Neural cell (in vitro differentiated cells): Measurements from ENCODE around the gene TTC17. TPM values are rescaled to one million over a fixed set of nuclear protein-coding genes. Genes with fewer than 3 reads are reported as not detected.

Experiments
- H2AFZ ChIP-seq: fragments of 200-600, 300-800 bp; sonication (generic), shearing (Covaris generic); 2 replicates; pipeline ENCODE4 v1.6.0; 2014; ENCODE audit warnings: low read depth, mild to moderate bottlenecking, antibody characterized with exemption, low read length, moderate library complexity
- H3F3A ChIP-seq: fragments of 200-600 bp; shearing (Covaris generic); 2 replicates; pipeline ENCODE4 v1.6.1; 2016; ENCODE audit warnings: mild to moderate bottlenecking, moderate library complexity, mixed read lengths, antibody characterized with exemption, low read length; ENCODE audit not compliant: insufficient read depth, poor library complexity, severe bottlenecking
- H3K27ac ChIP-seq: fragments of 200-600, 300-800 bp; sonication (generic), shearing (Covaris generic); 2 replicates; pipeline ENCODE4 v1.5.1; 2014; ENCODE audit warnings: mild to moderate bottlenecking, low read length, moderate library complexity
- H3K27me3 ChIP-seq: fragments of 300-800, 200-600 bp; sonication (generic), shearing (Covaris generic); 2 replicates; pipeline ENCODE4 v1.6.0; 2014; ENCODE audit warnings: mild to moderate bottlenecking, low read depth, low read length, moderate library complexity; ENCODE audit not compliant: insufficient read depth
- H3K36me3 ChIP-seq: fragments of 300-800, 200-600 bp; sonication (generic), shearing (Covaris generic); 2 replicates; pipeline ENCODE4 v1.5.1; 2014; ENCODE audit warnings: mild to moderate bottlenecking, antibody characterized with exemption, low read length, moderate library complexity; ENCODE audit not compliant: insufficient read depth
- H3K4me2 ChIP-seq: fragments of 300-800, 200-600 bp; sonication (generic), shearing (Covaris generic); 2 replicates; pipeline ENCODE4 v1.6.0; 2014; ENCODE audit warnings: mild to moderate bottlenecking, low read length
- H3K4me3 ChIP-seq: fragments of 300-800, 200-600 bp; sonication (generic), shearing (Covaris generic); 2 replicates; pipeline ENCODE4 v1.5.1; 2014; ENCODE audit warnings: mild to moderate bottlenecking, low read length, moderate library complexity
- H3K79me2 ChIP-seq: fragments of 200-600 bp; shearing (Covaris generic); replicated peaks from 2 replicates; pipeline ENCODE4 v1.6.0; 2014; ENCODE audit warnings: mild to moderate bottlenecking, low read length, moderate library complexity; ENCODE audit not compliant: insufficient read depth
- H3K9ac ChIP-seq: fragments of 300-800, 200-600 bp; sonication (generic), shearing (Covaris generic); 2 replicates; pipeline ENCODE4 v1.6.1; 2016; ENCODE audit warnings: mild to moderate bottlenecking, low read length, mixed read lengths
- H3K9me2 ChIP-seq: fragments of 200-600 bp; shearing (Covaris generic); 2 replicates; pipeline ENCODE4 v1.6.1; 2016; ENCODE audit warnings: mild to moderate bottlenecking, low read length, mixed read lengths; ENCODE audit not compliant: insufficient read depth
- H3K9me3 ChIP-seq: fragments of 200-600, 300-800 bp; sonication (generic), shearing (Covaris generic); 2 replicates; pipeline ENCODE4 v1.6.1; 2016; ENCODE audit warnings: mild to moderate bottlenecking, mixed run types, low read length, moderate library complexity, mixed read lengths
- H4K20me1 ChIP-seq: fragments of 200-600 bp; shearing (Covaris generic); 2 replicates; pipeline ENCODE4 v1.6.1; 2016; ENCODE audit warnings: mild to moderate bottlenecking, mixed run types; ENCODE audit not compliant: insufficient read depth
- CTCF ChIP-seq: fragments of 450-650 bp; IDR thresholded peaks from 2 replicates; pipeline ENCODE4 v1.5.1; 2014; ENCODE audit warnings: antibody characterized with exemption, mild to moderate bottlenecking, moderate library complexity; ENCODE audit not compliant: poor library complexity, severe bottlenecking
- EP300 ChIP-seq: fragments of 450-650 bp; conservative IDR thresholded peaks from 2 replicates; pipeline ENCODE4 v1.6.1; 2014; ENCODE audit warnings: antibody characterized with exemption, mild to moderate bottlenecking, moderate library complexity; ENCODE audit not compliant: poor library complexity, severe bottlenecking
- EZH2 ChIP-seq: fragments of 200-600, 300-800 bp; shearing (Covaris generic), sonication (generic); IDR thresholded peaks from 2 replicates; pipeline ENCODE4 v1.6.1; 2014; ENCODE audit warnings: antibody characterized with exemption, low read length, borderline replicate concordance, mild to moderate bottlenecking; ENCODE audit not compliant: insufficient read depth, poor library complexity, severe bottlenecking
- MXI1 ChIP-seq: fragments of 450-650 bp; conservative IDR thresholded peaks from 2 replicates; pipeline ENCODE4 v1.6.1; 2014; ENCODE audit warnings: antibody characterized with exemption, mild to moderate bottlenecking; ENCODE audit not compliant: poor library complexity, severe bottlenecking
- POLR2AphosphoS5 ChIP-seq: IDR thresholded peaks from 2 replicates; pipeline ENCODE4 v1.6.1; 2012
- RAD21 ChIP-seq: fragments of 450-650 bp; conservative IDR thresholded peaks from 2 replicates; pipeline ENCODE4 v1.6.1; 2014; ENCODE audit warnings: antibody characterized with exemption, mild to moderate bottlenecking, moderate library complexity
- REST ChIP-seq: IDR thresholded peaks from 2 replicates; pipeline ENCODE4 v1.6.1; 2012; ENCODE audit warnings: borderline replicate concordance
- SMC3 ChIP-seq: fragments of 450-650 bp; conservative IDR thresholded peaks from 2 replicates; pipeline ENCODE4 v1.6.1; 2014; ENCODE audit warnings: antibody characterized with exemption, mild to moderate bottlenecking, moderate library complexity; ENCODE audit not compliant: poor library complexity
- TAF1 ChIP-seq: IDR thresholded peaks from 2 replicates; pipeline ENCODE4 v1.6.1; 2012; ENCODE audit warnings: low read depth
- polyA plus RNA-seq: library from polyadenylated mRNA; depleted of rRNA; stranded (reverse); fragments of >200 nt; gene quantifications from 2 replicates; pipeline ENCODE4 v1.2.3, GENCODE V29; 2014

The TTC17 gene
- polyA plus RNA-seq, 1 donor from 2014 or later, result 122 TPM

- no peak overlapping the region for H3K9ac ChIP-seq
- H3K9me2 ChIP-seq, result no peaks in the 10 kb centered on the region
- peaks cover 3% of the 10 kb centered on the region for H3F3A ChIP-seq
- no peak overlapping the region for H2AFZ ChIP-seq
- H3K79me2 ChIP-seq, result peaks cover 55% of the 10 kb centered on the region
- H3K4me2 ChIP-seq, result no peak overlapping the region
- H3K27ac ChIP-seq, result no peak overlapping the region
- no peaks in the 10 kb centered on the region for H3K9me3 ChIP-seq
- no peaks in the 10 kb centered on the region for H3K27me3 ChIP-seq
- no peak overlapping the region for H3K4me3 ChIP-seq
- no peak for TF ChIP-seq RAD21
- no peak for TF ChIP-seq POLR2AphosphoS5
- TF ChIP-seq EZH2, result no peak
- no peak for TF ChIP-seq EP300
- no peak for TF ChIP-seq SMC3
- TF ChIP-seq CTCF, result no peak
- no peak for TF ChIP-seq MXI1
- no peak for TF ChIP-seq REST
- TF ChIP-seq TAF1, result no peak
- no peaks in the 10 kb centered on the region for H3K36me3 ChIP-seq
- no peaks in the 10 kb centered on the region for H4K20me1 ChIP-seq
Measured at GRCh38 chr11:43315966-43316365, 42.8 kb upstream of the TTC17 start.

- Histone ChIP-seq H3K79me2 (peaks cover 55% of the 10 kb centered on the region), H4K20me1 (no peaks in the 10 kb centered on the region), H3K9me2 (no peaks in the 10 kb centered on the region), H3K9me3 (no peaks in the 10 kb centered on the region), H3K27ac (no peak overlapping the region), H3K27me3 (no peaks in the 10 kb centered on the region), H3F3A (peaks cover 3% of the 10 kb centered on the region), H3K4me3 (no peak overlapping the region), H2AFZ (no peak overlapping the region), H3K4me2 (no peak overlapping the region), H3K36me3 (peaks cover 2% of the 10 kb centered on the region), H3K9ac (no peak overlapping the region)
- TF ChIP-seq EZH2 (no peak), TAF1 (no peak), MXI1 (no peak), POLR2AphosphoS5 (no peak), REST (no peak), CTCF (no peak), SMC3 (no peak), RAD21 (no peak)
Measured at GRCh38 chr11:43316451-43316850, 42.3 kb upstream of the TTC17 start.
